GM19397 (cell line): ENCODE results near the gene TLE6.
"Not testable (repeated sequence)": the region's sequence is repeated elsewhere in the genome, so short reads cannot be mapped to it uniquely, and the experiment has no call there.

Experiments
- ATAC-seq: cut with Tn5 transposase; IDR thresholded peaks from one replicate; pipeline ENCODE4 v1.9.1; 2021; ENCODE audit warnings: mild to moderate bottlenecking, moderate library complexity; ENCODE audit not compliant: unreplicated experiment

TLE6 gene

DNA sequence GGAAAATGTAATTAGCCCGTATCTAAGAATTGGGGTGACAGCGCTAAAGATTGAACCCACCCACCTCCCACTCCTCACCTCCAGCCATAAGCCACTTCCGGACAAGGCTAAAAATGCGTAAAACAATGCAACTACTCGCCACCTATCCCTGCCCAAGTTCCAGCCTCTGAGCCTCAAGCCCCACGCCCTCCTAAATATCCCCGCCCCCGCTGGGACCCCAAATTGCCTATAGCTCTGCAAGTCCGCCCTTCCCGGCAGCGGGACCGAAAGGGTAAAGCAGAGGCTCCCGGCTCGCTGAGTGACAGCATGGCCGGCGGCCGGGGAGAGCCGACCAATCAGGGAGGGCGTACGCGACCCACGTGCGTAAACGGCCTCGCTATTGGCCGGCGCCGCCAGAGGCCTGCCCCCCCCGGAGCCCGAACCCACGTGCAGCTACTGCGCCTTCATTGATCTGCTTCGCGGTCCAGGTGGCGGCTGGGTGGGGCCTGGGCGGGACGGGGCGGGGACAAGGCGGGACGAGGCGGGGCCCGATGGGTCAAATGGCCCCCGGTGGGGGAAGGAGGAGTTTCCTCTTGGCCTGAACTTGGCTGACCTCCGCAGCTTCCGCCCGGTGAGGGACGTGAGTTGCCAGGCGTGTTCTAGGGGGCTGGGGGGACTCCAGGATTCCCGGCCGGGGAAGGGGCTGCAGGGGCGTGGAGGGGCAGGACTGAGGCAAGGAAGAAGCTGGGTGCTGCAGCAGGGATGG, at the start of gene TLE6:
Gene TLE6, plus strand, starts transcription at position 564 of the 745 bp plus-strand sequence. CDS start 670 bp downstream, outside the sequence.
- peak; percentile 94 for ATAC-seq

GRCh38 chr19:2933490-2933910, 43.9 kb upstream of the TLE6 start:
- ATAC-seq = no peak

GRCh38 chr19:2935863-2936262, 41.5 kb upstream of the TLE6 start:
- not testable (repeated sequence) for ATAC-seq

DNA sequence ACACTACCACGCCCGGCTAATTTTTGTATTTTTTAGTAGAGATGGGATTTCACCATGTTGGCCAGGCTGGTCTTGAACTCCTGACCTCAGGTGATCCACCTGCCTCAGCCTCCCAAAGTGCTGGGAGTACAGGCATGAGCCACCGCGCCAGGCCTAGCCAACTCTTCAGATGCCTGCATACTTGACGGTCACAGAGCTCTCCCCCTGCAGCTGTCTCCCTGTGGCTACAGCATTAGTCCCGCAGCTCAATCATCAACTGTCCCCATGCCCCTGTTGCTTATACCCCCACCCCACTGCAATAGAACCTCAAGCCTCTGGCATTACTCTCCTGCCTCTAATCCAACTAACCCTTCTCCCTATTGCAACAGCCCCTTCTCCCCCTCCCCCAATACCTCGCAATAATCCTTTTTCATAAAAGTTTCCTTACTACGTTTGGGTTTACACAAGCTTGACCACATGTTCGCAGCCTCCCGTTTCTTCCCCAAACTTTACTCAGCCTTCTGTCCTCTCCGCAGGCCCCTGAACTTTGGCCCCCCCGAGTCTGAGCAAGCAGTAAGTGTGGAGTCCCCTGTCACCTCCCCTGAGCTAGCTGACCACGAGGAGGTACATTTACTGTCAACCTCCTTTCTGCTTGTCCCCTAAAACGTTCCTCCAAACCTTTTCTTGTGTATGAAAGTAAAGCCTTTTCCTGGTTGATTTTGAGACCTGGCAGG, 34.3 kb upstream of the TLE6 start:
- no peak for ATAC-seq

DNA sequence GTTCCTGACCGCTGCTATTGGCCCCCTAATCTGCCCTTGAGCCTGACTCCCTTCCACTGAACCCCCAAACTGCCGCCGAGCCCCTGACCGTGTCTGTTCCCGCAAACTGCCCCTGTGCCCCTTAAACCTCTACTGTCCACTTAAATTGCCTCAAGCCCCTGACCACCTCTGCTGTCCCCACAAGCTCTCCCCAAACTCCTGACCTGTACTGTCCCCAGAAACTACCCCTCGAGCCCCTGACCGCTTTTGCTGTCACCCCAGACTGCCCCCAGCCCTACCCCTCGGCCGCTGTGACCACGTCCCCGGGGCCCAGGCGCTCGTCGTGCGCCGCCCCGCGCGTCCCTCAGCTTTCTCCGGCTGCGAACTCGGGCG, 33.0 kb upstream of the TLE6 start:
- no peak for ATAC-seq

DNA sequence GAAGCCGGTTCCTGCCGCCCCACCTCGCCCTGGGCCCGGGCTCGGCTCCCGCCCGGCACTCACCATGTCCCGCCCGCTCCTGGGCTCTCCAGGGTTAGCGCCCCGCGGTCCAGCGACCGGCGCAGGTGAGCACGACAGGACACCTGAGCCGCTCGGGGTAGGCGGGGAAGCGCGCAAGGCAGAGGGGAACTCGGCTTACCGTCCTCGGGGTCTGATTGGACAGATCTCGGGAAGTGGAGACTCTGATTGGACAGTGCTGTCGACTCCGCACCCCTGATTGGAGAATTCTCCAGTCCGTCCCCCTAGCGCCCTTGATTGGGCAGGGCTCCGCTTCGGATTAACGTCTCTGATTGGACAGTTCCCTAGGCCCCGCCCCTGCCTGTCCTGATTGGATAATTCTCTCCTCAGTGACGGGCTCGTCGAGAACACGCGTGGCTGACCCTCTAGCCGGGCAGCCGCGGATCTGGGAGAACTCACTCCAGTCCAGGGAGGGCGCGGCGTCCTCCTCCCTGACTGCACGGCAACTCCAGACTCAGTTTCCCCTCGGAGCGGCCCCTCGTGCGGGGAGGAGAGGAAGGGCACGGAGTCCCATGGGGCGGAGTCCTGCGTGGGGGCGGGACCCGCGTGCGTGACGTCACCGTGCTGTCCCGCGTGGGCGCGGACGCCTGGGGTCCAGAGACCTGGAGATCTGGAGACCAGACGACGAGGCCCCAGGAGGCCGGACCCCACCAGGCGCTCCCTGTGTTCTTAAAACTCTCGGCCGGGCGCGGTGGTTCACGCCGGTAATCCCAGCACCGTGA, 32.4 kb upstream of the TLE6 start, which contains the start of gene ZNF77:
Gene ZNF77, minus strand, starts transcription at position 197 of the 800 bp plus-strand sequence. Its CDS starts 131 bp downstream, at position 66.
- peak; percentile 96 for ATAC-seq

DNA sequence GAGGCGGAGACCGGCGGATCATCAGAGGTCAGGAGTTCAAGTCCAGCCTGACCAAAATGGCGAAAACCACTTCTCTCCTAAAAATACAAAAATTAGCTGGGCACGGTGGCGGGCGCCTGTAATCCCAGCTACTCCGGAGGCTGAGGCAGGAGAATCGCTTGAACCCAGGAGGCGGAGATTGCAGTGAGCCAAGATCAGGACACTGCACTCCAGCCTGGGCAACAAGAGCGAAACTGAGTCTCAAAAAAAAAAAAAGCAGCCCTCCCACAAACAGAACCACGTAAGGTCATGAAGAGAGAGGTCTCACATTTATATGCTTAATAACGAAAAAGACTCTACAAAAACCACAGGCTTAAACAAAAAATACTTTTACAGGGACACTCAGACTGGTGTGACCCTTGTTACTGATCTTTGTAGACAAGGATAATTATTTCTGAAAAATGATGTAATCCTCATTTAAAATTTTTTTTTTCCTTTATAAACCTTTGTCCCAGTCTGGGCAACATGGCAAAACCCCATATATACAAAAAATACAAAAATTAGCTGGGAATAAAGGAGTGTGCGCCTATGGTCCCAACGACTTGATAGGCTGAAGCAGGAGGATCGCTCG, 31.7 kb upstream of the TLE6 start:
- no peak for ATAC-seq

GRCh38 chr19:2949939-2950285, 27.5 kb upstream of the TLE6 start:
- peak; percentile 1 for ATAC-seq

DNA sequence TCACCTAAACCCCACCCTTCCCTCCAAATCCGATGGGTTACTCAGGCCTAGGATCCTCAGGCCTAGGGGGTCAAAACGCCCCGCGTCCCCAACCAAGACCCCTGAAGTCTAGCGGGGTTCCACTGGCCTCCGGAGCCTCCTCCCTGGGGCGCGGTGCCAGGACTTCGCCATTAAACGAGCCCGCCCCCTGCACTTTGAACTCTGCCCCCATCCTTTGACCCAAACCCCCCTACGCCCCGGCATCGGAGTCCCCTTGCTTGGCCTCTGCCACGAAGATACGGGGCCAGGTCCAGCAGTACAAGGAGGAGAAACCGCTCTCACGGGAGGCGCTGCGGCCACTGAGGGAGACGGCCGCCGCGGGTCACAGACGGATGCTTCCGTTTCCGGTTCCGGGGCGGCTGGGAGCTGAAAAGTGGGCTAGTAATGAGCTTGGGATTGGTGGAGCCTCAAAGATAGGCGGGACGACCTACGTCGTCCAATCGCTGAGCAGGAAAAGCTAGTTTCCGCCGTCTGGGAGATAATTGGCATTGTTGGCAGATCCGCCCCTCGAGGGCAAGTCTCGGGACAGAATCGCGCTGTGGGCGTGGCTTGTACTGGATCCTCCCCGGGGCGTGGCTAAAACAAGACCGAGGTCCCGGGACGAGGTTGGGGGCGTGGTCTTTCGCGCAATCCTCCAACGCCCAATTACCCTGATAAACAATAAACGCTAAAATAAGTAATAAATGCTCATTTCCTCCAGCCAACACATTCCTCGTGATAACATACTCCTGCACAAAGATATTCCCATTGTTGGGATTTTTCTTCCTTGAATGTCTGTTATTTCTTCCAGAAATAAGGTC, 26.9 kb upstream of the TLE6 start:
- ATAC-seq = peak; percentile 94

GRCh38 chr19:2952953-2953481, 24.3 kb upstream of the TLE6 start:
- no peak for ATAC-seq

- no peak for ATAC-seq
These were observed 20.2 kb upstream of the TLE6 start for GRCh38 chr19:2957160-2957559.

DNA sequence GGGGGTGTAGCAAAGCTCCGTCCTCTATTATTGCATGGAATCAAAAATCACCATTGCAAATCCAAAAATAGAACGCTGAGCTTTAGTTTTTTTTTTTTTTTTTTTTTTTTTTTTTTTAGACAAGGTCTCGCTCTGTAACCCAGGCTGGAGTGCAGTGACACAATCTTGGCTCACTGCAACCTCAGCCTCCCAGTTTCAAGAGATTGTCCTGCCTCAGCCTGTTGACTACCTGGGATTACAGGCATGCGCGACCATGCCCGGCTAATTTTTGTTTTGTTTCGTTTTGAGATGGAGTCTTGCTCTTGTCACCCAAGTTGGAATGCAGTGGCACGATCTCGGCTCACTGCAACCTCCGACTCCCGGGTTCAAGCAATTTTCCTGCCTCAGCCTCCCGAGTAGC, 17.2 kb upstream of the TLE6 start:
- no peak for ATAC-seq

DNA sequence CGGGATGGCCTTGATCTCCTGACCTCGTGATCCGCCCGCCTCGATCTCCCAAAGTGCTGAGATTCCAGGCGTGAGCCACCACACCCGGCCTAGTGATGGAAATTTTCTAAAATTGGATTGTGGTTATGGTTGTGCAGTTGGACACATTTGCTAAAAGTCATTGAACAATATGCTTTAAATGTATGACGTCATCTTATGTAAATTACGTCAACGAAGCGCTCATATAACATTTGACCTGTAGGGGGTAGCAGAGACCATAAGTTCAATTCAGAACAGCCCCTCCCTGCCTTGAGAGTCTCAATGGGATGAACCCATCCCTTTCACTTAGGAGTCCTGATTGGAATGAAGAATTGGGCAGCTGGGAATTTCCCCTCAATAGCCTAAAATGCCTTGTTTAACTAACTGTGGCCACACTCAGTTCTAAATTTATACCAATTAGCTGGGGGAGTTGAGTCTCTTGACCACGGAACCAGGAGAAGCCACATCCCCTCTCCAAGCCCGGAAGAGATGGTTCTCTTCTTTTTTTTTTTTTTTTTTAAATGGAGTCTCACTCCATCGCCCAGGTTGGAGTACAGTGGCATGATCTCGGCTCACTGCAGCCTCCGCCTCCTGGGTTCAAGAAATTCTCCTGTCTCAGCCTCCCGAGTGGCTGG, 15.2 kb upstream of the TLE6 start:
- no peak for ATAC-seq

GRCh38 chr19:2963122-2963521, 14.2 kb upstream of the TLE6 start:
- ATAC-seq = no peak

DNA sequence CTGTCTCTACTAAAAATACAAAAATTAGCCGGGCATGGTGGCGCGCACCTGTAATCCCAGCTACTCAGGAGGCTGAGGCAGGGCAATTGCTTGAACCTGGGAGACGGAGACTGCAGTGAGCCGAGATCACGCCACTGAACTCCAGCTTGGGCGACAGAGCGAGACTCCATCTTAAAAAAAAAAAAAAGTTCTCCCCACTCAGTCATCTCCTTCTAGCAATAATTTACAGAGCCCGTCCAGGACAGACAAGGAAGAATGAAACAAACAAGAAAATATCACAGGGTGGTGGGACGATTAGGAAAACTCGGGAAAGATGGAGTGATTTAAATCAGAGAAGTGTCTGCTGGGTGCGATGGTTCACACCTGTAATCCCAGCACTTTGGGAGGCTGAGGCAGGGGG, 13.7 kb upstream of the TLE6 start:
- not testable (repeated sequence) for ATAC-seq

- ATAC-seq = no peak
These were observed 12.5 kb upstream of the TLE6 start for GRCh38 chr19:2964874-2965273.

GRCh38 chr19:2967972-2968371, 9.4 kb upstream of the TLE6 start:
- no peak for ATAC-seq

DNA sequence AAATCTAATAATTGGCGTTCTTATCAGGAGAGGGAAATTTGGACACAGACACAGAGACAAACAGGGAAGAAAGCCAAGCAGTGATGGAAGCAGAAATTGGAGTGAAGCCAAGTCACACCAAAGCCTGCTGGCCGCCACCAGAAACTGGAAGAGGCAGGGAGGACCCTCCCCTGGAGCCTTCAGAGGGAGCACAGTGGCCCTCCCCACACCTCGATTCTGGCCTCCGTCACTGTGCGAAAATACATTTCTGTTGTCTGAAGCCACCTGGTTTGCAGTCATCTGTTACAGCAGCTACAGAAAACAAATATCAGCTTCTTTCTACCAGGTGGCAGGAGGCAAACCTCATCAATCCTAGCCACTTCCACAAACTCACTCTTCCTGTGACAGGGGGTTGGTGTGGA, 8.3 kb upstream of the TLE6 start:
- ATAC-seq = no peak

DNA sequence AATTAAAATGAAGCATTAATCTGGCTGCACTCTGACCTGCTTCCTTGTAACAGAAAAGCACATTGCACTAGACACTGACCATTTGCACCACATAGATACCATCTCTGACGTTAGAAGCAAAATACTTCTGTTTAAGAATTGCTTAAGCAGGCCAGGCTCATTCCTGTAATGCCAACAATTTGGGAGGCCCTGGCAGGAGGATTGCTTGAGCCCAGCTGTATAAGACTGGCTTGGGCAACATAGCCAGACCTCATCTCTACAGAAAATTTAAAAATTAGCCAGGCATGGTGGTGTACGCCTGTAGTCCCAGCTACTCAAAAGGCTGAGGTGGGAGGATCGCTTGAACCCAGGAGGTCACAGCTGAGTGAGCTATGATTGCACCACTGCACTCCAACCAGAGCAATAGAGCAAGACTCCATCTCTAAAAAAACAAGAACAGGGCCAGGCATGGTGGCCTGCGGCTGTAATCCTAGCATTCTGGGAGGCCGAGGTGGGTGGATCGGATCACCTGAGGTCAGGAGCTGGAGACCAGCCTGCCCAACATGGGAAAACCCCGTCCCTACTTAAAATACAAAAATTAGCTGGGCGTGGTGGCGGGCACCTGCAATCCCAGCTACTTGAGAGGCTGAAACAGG, 7.0 kb upstream of the TLE6 start:
- ATAC-seq = no peak
